DND-41 (cell line): Measurements from ENCODE around the gene VSIG8.

Source experiments
- CTCF ChIP-seq: IDR thresholded peaks from 2 replicates; pipeline ENCODE4 v1.5.1; 2012; ENCODE audit warnings: borderline replicate concordance, low read length, moderate library complexity, mild to moderate bottlenecking; ENCODE audit not compliant: poor library complexity, severe bottlenecking; ENCODE audit errors: extremely low read depth
- EZH2 ChIP-seq: IDR thresholded peaks from 3 replicates; pipeline ENCODE4 v1.6.1; 2012; ENCODE audit warnings: borderline replicate concordance, low read depth, mild to moderate bottlenecking, moderate library complexity, low read length, inconsistent platforms; ENCODE audit not compliant: severe bottlenecking

- TF ChIP-seq CTCF (no peak), EZH2 (no peak)
Observed at GRCh38 chr1:159832309-159832708, 30.1 kb downstream of the VSIG8 start.
